Measurements from ENCODE around the gene ZNF593.

ZNF593 gene

GRCh38 chr1:26169669-26170471 is at the start of gene ZNF593:
Gene ZNF593 (plus strand): TSS chr1:26169908. CDS start chr1:26169984, 76 bp downstream.
- DNase-seq, result peak; percentile 87

- no peak for DNase-seq
These were observed 47.6 kb upstream of the ZNF593 start for GRCh38 chr1:26121854-26122773.

GRCh38 chr1:26122988-26123973 is 46.4 kb upstream of the ZNF593 start:
- DNase-seq, result no peak

- no peak for DNase-seq
These were observed 45.0 kb upstream of the ZNF593 start for GRCh38 chr1:26124418-26125331.

- DNase-seq, result no peak
These were observed 44.3 kb upstream of the ZNF593 start for GRCh38 chr1:26125382-26125781.

- no peak for DNase-seq
These were observed 43.8 kb upstream of the ZNF593 start for GRCh38 chr1:26125946-26126320.

- peak; percentile 88 for DNase-seq
These were observed 43.2 kb upstream of the ZNF593 start for GRCh38 chr1:26126321-26127084.

GRCh38 chr1:26127235-26128163 is 42.2 kb upstream of the ZNF593 start:
- no peak for DNase-seq

- DNase-seq, result no peak
These were observed 39.9 kb upstream of the ZNF593 start for GRCh38 chr1:26129778-26130177.

- no peak for DNase-seq
These were observed 39.0 kb upstream of the ZNF593 start for GRCh38 chr1:26130695-26131094.

- no peak for DNase-seq
These were observed 37.4 kb upstream of the ZNF593 start for GRCh38 chr1:26132128-26132833.

- DNase-seq, result no peak
These were observed 36.9 kb upstream of the ZNF593 start for GRCh38 chr1:26132834-26133167.

- DNase-seq, result no peak
These were observed 35.2 kb upstream of the ZNF593 start for GRCh38 chr1:26134466-26134865.

- DNase-seq, result no peak
These were observed 30.6 kb upstream of the ZNF593 start for GRCh38 chr1:26138974-26139558.

- DNase-seq, result no peak
These were observed 27.5 kb upstream of the ZNF593 start for GRCh38 chr1:26142159-26142558.

GRCh38 chr1:26145041-26145959 is 24.4 kb upstream of the ZNF593 start:
- DNase-seq, result peak; percentile 87

GRCh38 chr1:26145960-26146294 is 23.8 kb upstream of the ZNF593 start:
- DNase-seq, result no peak

- no peak for DNase-seq
These were observed 20.8 kb upstream of the ZNF593 start for GRCh38 chr1:26148887-26149286.
